Esophagus squamous epithelium (tissue), 5 donors: ENCODE results near the gene CCR2. TPM values are rescaled to one million over a fixed set of nuclear protein-coding genes. Genes with fewer than 3 reads are reported as not detected.

Experiments
- DNase-seq: peaks from one replicate; lab custom pipeline; 2025; lab: John Stamatoyannopoulos, UW
- H3K27ac ChIP-seq, 4 donors: fragments of 200-600 bp; sonication (generic); one replicate each; pipeline ENCODE4 v1.5.1; 2016 to 2019; ENCODE audit warnings: mild to moderate bottlenecking in 1 of 4
- H3K27me3 ChIP-seq, 4 donors: fragments of 200-600 bp; sonication (generic); 1 replicate in 3 of 4; 2 replicates in 1 of 4; pipeline versions ENCODE4 v1.5.1 to v1.6.0; 2017 to 2021; ENCODE audit warnings: antibody characterized with exemption in 1 of 4
- H3K36me3 ChIP-seq, 3 donors: fragments of 200-600 bp; sonication (generic); one replicate each; pipeline ENCODE4 v1.5.1; 2016 to 2019
- H3K4me1 ChIP-seq, 3 donors: fragments of 200-600 bp; sonication (generic); one replicate each; pipeline ENCODE4 v1.5.1; 2017 to 2019
- H3K4me3 ChIP-seq, 4 donors: fragments of 200-600 bp; sonication (generic); 1 replicate in 3 of 4; 2 replicates in 1 of 4; pipeline ENCODE4 v1.5.1; 2016 to 2019; ENCODE audit warnings: mild to moderate bottlenecking in 2 of 4, moderate library complexity in 1 of 4
- H3K9me3 ChIP-seq, 3 donors: fragments of 200-600 bp; sonication (generic); one replicate each; pipeline ENCODE4 v1.5.1; 2016 to 2019
- POLR2A ChIP-seq, 4 donors: fragments of 450-650 bp; IDR thresholded peaks; one replicate each; pipeline ENCODE4 v1.6.1; 2017; ENCODE audit warnings: antibody characterized with exemption in 4 of 4, mild to moderate bottlenecking in 4 of 4, moderate library complexity in 3 of 4
- WGBS, 2 donors: methylation state at CpG; one replicate each; pipeline ENCODE4 v1.1.5; 2018; 5-methylcytosine and 5-hydroxymethylcytosine counted together
- intact Hi-C: fragments of 100-400 bp; cut with DNase I; formaldehyde crosslinking; loops from one replicate; pipeline ENCODE4 v1.15.0; 2022
- total RNA-seq, 4 donors: library from RNA; depleted of rRNA; stranded (reverse); fragments of >200 nt; gene quantifications; one replicate each; pipeline ENCODE4 v1.1.0, GENCODE V29; 2016
- TF ChIP-seq, protein P1 (sequence below), 6 experiments: fragments of 450-650 bp in 4 of 6; fragments of 200-600 bp in 2 of 6; sonication (generic) in 2 of 6; IDR thresholded peaks; one replicate each; pipeline ENCODE4 v1.5.1; 2016 to 2019; ENCODE audit warnings: antibody characterized with exemption in 6 of 6, mild to moderate bottlenecking in 4 of 6, moderate library complexity in 4 of 6
- donor health status: DM: yes; HTN: yes; CAD: no.

CCR2 gene
- total RNA-seq, 4 donors from 2014 or later, result 0.40 to 6.0 (median 1.9) TPM

DNA sequence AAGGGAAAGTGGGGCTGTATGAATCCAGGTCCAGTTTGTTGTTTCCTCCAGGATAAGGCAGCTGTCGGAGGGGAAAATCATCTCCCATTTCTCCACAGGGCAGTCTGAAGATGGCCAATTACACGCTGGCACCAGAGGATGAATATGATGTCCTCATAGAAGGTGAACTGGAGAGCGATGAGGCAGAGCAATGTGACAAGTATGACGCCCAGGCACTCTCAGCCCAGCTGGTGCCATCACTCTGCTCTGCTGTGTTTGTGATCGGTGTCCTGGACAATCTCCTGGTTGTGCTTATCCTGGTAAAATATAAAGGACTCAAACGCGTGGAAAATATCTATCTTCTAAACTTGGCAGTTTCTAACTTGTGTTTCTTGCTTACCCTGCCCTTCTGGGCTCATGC lies 54.1 kb downstream of the CCR2 start:
- peak overlapping the region in 3 of 4 donors; percentile 28 to 57 (median 32) for H3K4me3 ChIP-seq
- H3K27ac ChIP-seq, result peak overlapping the region; percentile 55 to 89 (median 70)
- no peak for TF ChIP-seq POLR2A (IDR thresholded peaks at IDR 0.05)
- TF ChIP-seq, protein P1, sequence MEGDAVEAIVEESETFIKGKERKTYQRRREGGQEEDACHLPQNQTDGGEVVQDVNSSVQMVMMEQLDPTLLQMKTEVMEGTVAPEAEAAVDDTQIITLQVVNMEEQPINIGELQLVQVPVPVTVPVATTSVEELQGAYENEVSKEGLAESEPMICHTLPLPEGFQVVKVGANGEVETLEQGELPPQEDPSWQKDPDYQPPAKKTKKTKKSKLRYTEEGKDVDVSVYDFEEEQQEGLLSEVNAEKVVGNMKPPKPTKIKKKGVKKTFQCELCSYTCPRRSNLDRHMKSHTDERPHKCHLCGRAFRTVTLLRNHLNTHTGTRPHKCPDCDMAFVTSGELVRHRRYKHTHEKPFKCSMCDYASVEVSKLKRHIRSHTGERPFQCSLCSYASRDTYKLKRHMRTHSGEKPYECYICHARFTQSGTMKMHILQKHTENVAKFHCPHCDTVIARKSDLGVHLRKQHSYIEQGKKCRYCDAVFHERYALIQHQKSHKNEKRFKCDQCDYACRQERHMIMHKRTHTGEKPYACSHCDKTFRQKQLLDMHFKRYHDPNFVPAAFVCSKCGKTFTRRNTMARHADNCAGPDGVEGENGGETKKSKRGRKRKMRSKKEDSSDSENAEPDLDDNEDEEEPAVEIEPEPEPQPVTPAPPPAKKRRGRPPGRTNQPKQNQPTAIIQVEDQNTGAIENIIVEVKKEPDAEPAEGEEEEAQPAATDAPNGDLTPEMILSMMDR (IDR thresholded peaks at IDR 0.05), result no peak
- intact Hi-C loops, result no loop called here
- no peaks in the 10 kb centered on the region for H3K36me3 ChIP-seq
- peaks cover 0 to 4% (median 0%) of the 10 kb centered on the region in 4 donors for H3K27me3 ChIP-seq
- H3K4me1 ChIP-seq, result peaks cover 0 to 40% (median 3%) of the 10 kb centered on the region in 3 donors
- 74 to 85% methylated on average over 7 of the region's 7 CpGs for WGBS, 2 donors
- H3K9me3 ChIP-seq, result no peaks in the 10 kb centered on the region
- DNase-seq, result no peak

DNA sequence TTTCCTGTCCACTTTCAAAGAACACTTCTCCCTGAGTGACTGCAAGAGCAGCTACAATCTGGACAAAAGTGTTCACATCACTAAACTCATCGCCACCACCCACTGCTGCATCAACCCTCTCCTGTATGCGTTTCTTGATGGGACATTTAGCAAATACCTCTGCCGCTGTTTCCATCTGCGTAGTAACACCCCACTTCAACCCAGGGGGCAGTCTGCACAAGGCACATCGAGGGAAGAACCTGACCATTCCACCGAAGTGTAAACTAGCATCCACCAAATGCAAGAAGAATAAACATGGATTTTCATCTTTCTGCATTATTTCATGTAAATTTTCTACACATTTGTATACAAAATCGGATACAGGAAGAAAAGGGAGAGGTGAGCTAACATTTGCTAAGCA lies 54.9 kb downstream of the CCR2 start:
- Histone ChIP-seq H3K27ac (no peak overlapping the region), H3K36me3 (no peaks in the 10 kb centered on the region)

DNA sequence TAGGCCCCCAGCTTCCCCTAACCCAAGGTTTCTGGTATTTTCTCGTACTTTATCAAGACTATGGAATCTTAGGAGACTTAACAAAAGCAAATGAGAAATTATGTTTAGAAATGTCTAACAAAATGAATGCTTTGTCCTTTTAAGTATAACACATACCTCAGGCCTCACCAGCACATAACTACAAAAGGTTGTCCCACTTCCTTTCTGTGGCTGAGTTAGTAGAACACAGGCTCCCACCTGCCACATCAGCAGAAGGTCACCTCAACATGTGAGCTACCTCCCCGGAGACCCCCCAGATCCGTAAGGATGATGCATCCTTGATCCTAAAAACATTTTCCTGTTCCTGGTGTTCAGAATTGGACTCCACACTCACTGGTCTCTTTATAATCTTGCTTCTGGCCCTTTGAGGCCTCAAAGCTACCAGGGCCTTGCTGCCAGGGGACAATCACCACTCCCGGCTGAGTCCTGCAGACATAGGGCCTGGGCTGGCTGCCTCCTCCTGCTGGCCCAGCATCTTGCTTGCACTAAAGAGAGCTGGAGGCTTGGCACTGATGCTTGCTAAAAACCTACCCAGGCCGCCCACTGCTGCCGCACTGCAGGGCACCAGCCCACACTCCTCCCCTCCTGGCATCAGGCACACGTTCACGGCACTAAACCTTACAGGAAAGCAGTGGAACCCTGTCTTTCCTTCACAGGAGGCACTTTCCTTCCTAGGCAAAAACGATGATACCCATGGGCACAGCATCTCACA lies 56.0 kb downstream of the CCR2 start:
- no peaks in the 10 kb centered on the region for H3K27me3 ChIP-seq
- no peak overlapping the region for H3K27ac ChIP-seq
- TF ChIP-seq, protein P1 (IDR thresholded peaks at IDR 0.05), result no peak
- no peak for TF ChIP-seq POLR2A (IDR thresholded peaks at IDR 0.05)
- no peaks in the 10 kb centered on the region for H3K9me3 ChIP-seq
- H3K4me1 ChIP-seq, result peaks cover 0 to 34% (median 3%) of the 10 kb centered on the region in 3 donors
- H3K4me3 ChIP-seq, result no peak overlapping the region
- DNase-seq, result no peak
- 83 to 92% methylated on average over 6 to 7 of the region's 9 CpGs for WGBS, 2 donors
- intact Hi-C loops, result no loop called here
- H3K36me3 ChIP-seq, result no peaks in the 10 kb centered on the region

More for the DNA sequence above, 54.9 kb downstream of the CCR2 start:
- H3K4me1 ChIP-seq, result peaks cover 0 to 40% (median 3%) of the 10 kb centered on the region in 3 donors
- WGBS, 2 donors, result 88 to 90% methylated on average over 7 of the region's 7 CpGs
- no peak overlapping the region for H3K4me3 ChIP-seq
- DNase-seq, result no peak
- no peaks in the 10 kb centered on the region for H3K9me3 ChIP-seq
- TF ChIP-seq, protein P1 (IDR thresholded peaks at IDR 0.05), result no peak
- no peak for TF ChIP-seq POLR2A (IDR thresholded peaks at IDR 0.05)
- H3K27me3 ChIP-seq, result no peaks in the 10 kb centered on the region
- intact Hi-C loops, result no loop called here

Other genes with a start within 250 kb of the CCR2 start
- 1 to 10 TPM in 3 of 4 donors, under 1 TPM in 1; 0.45 to 8.6 (median 2.8) TPM for gene CCR1, start 145.8 kb upstream of the CCR2 start, total RNA-seq
- gene CCR3, start 111.7 kb upstream of the CCR2 start, total RNA-seq, result not detected
- 1 to 10 TPM in 2 of 4 donors, under 1 TPM in 2; 0.61 to 2.5 (median 0.93) TPM for gene CCR5, start 16.8 kb downstream of the CCR2 start, total RNA-seq
- gene CCRL2, start 53.1 kb downstream of the CCR2 start, total RNA-seq, result 1 to 10 TPM in 2 of 4 donors, under 1 TPM in 1, not detected in 1; 0.48 to 1.5 (median 1.1) TPM
- gene LTF, start 110.8 kb downstream of the CCR2 start, total RNA-seq, result 100 to 1,000 TPM in 1 of 4 donors, 1 to 10 TPM in 2, under 1 TPM in 1; 0.57 to 204 (median 2.6) TPM
- not detected for gene RTP3, start 143.9 kb downstream of the CCR2 start, total RNA-seq
- 1 to 10 TPM in 2 of 4 donors, under 1 TPM in 1, not detected in 1; 0.26 to 2.7 (median 1.1) TPM for gene LRRC2, start 212.2 kb downstream of the CCR2 start, total RNA-seq